HepG2 (cell line): ENCODE data around the gene HDDC3. TPM values are rescaled to one million over a fixed set of nuclear protein-coding genes. Genes with fewer than 3 reads are reported as not detected.

Experiments
- ATAC-seq: fragments of 200-7000 bp; cut with Tn5 transposase; 3 replicates; pipeline ENCODE4 v1.9.1; 2020; ENCODE audit warnings: mild to moderate bottlenecking, moderate library complexity
- BruUV-seq: library from RNA; stranded (reverse); fragments of 400-500 nt; replicated peaks from 2 replicates; lab custom pipeline; 2021; lab: Mats Ljungman, UMichigan
- CTCF ChIA-PET: fragments of 300-600 bp; formaldehyde crosslinking; extraction: SDS; loops from one replicate; lab custom pipeline; 2021; ENCODE audit warnings: low total read pairs, inconsistent platforms, low intra/inter-chr PET ratio; lab: Yijun Ruan, JAX
- POLR2A ChIA-PET: fragments of 350-600 bp; sonication (Branson Sonifier 250); formaldehyde crosslinking; loops from one replicate; lab custom pipeline; 2020; ENCODE audit warnings: antibody characterized with exemption, inconsistent platforms; lab: Yijun Ruan, JAX
- DNase-seq: peaks from one replicate; pipeline ENCODE4 v3.0.0-alpha.2; 2015; ENCODE audit warnings: low spot score
- FAIRE-seq: peaks from 3 replicates; lab custom pipeline; 2011; peaks lifted over from hg19 to GRCh38; lab: Jason Lieb, UNC
- H2AFZ ChIP-seq: one replicate; pipeline ENCODE4 v1.6.1; 2011; ENCODE audit warnings: low read length, inconsistent platforms
- H3K27ac ChIP-seq: fragments of 300-600 bp; 3 replicates; pipeline ENCODE4 v1.8.0; 2011; ENCODE audit warnings: mixed run types, mild to moderate bottlenecking, mixed read lengths, low read length, inconsistent platforms; ENCODE audit not compliant: insufficient read depth; ENCODE audit errors: extremely low read length
- H3K27me3 ChIP-seq, 2 experiments: fragments of 200-600 bp in 1 of 2; 2 replicates in 1 of 2; 3 replicates in 1 of 2; pipeline versions ENCODE4 v1.6.0 to v1.8.0; 2011; ENCODE audit warnings: low read length in 2 of 2, mild to moderate bottlenecking in 2 of 2, moderate library complexity in 2 of 2, inconsistent platforms in 1 of 2; ENCODE audit not compliant: insufficient read depth in 2 of 2, control insufficient read depth in 1 of 2
- H3K36me3 ChIP-seq, 2 experiments: fragments of 200-600 bp in 1 of 2; replicated peaks in 1 of 2; 2 replicates in 1 of 2; 3 replicates in 1 of 2; pipeline versions ENCODE4 v1.5.1 to v1.8.0; 2011; ENCODE audit warnings: low read length in 2 of 2, inconsistent platforms in 1 of 2; ENCODE audit not compliant: insufficient read depth in 2 of 2, control insufficient read depth in 1 of 2
- H3K4me1 ChIP-seq: 2 replicates; pipeline ENCODE4 v1.5.1; 2012; ENCODE audit warnings: low read length, inconsistent platforms; ENCODE audit not compliant: insufficient read depth
- H3K4me2 ChIP-seq: 2 replicates; pipeline ENCODE4 v1.6.0; 2011; ENCODE audit warnings: low read depth, low read length, inconsistent platforms
- H3K4me3 ChIP-seq, 3 experiments: fragments of 200-600 bp in 1 of 3; sonication (generic), shearing (Covaris generic) in 1 of 3; replicated peaks in 1 of 3; 2 replicates each; pipeline ENCODE4 v1.5.1; 2011 to 2016; ENCODE audit warnings: low read length in 3 of 3, inconsistent platforms in 2 of 3, low read depth in 2 of 3, mild to moderate bottlenecking in 2 of 3, control low read depth in 1 of 3, mixed read lengths in 1 of 3; ENCODE audit not compliant: insufficient read depth in 1 of 3
- H3K79me2 ChIP-seq: one replicate; pipeline ENCODE4 v1.6.1; 2011; ENCODE audit warnings: low read length, inconsistent platforms; ENCODE audit not compliant: insufficient read depth
- H3K9ac ChIP-seq: 2 replicates; pipeline ENCODE4 v1.6.0; 2011; ENCODE audit warnings: mild to moderate bottlenecking, low read depth, low read length, inconsistent platforms; ENCODE audit not compliant: insufficient read depth
- H3K9me3 ChIP-seq: 2 replicates; pipeline ENCODE4 v1.5.1; 2012; ENCODE audit warnings: mild to moderate bottlenecking, low read length
- H4K20me1 ChIP-seq: 2 replicates; pipeline ENCODE4 v1.6.0; 2011; ENCODE audit warnings: inconsistent platforms, mild to moderate bottlenecking, low read length, moderate library complexity; ENCODE audit not compliant: insufficient read depth
- CEBPB ChIP-seq: IDR thresholded peaks from 2 replicates; pipeline ENCODE4 v1.6.1; 2011; ENCODE audit warnings: low read depth, low read length, improper control_type of control experiment, borderline replicate concordance
- HNRNPLL ChIP-seq: fragments of 200-400 bp; formaldehyde crosslinking; IDR thresholded peaks from 2 replicates; pipeline ENCODE4 v1.6.1; 2017; ENCODE audit warnings: mild to moderate bottlenecking, low read depth, low read length; ENCODE audit not compliant: poor library complexity, severe bottlenecking
- KDM5A ChIP-seq: fragments of 200-600 bp; sonication (generic); IDR thresholded peaks from 2 replicates; pipeline ENCODE4 v1.7.0; 2018; ENCODE audit warnings: antibody characterized with exemption, mild to moderate bottlenecking, low read length, borderline replicate concordance
- KDM6A ChIP-seq: IDR thresholded peaks from 2 replicates; pipeline ENCODE4 v1.6.1; 2016; ENCODE audit warnings: low read depth
- MIXL1 ChIP-seq: IDR thresholded peaks from 2 replicates; pipeline ENCODE4 v1.6.1; 2016
- NR2C2 ChIP-seq: sonication (generic); formaldehyde crosslinking; IDR thresholded peaks from 2 replicates; pipeline ENCODE4 v1.4.0; 2020; ENCODE audit warnings: missing genetic modification reagents, mild to moderate bottlenecking, moderate library complexity, borderline replicate concordance
- RFXANK ChIP-seq: IDR thresholded peaks from 2 replicates; pipeline ENCODE4 v1.6.1; 2016
- TBL1XR1 ChIP-seq: fragments of 150-350 bp; IDR thresholded peaks from 2 replicates; pipeline ENCODE4 v1.6.1; 2014; ENCODE audit warnings: borderline replicate concordance, low read length; ENCODE audit not compliant: partially characterized antibody
- ZNF205 ChIP-seq: IDR thresholded peaks from 2 replicates; pipeline ENCODE4 v1.6.1; 2018; ENCODE audit warnings: missing biosample characterization, missing genetic modification reagents
- ZNF225 ChIP-seq: sonication (generic); formaldehyde crosslinking; IDR thresholded peaks from 2 replicates; pipeline ENCODE4 v1.4.0; 2020; ENCODE audit warnings: mild to moderate bottlenecking, missing genetic modification reagents
- ZNF335 ChIP-seq: sonication (generic); formaldehyde crosslinking; IDR thresholded peaks from 2 replicates; pipeline ENCODE4 v1.4.0; 2020; ENCODE audit warnings: missing genetic modification reagents
- ZNF432 ChIP-seq: sonication (generic); formaldehyde crosslinking; IDR thresholded peaks from 2 replicates; pipeline ENCODE4 v1.5.0; 2020; ENCODE audit warnings: missing genetic modification reagents, mild to moderate bottlenecking, borderline replicate concordance
- ZNF772 ChIP-seq: sonication (generic); formaldehyde crosslinking; IDR thresholded peaks from 2 replicates; pipeline ENCODE4 v1.5.0; 2020; ENCODE audit warnings: mild to moderate bottlenecking, missing genetic modification reagents
- WGBS: methylation state at CpG from one replicate; pipeline ENCODE4 v1.1.6; 2017; ENCODE audit warnings: low lambda C conversion rate; 5-methylcytosine and 5-hydroxymethylcytosine counted together
- in situ Hi-C: cut with HindIII; loops from 2 replicates; pipeline ENCODE4 v1.10.0; 2017; ENCODE audit warnings: low pct_unique_long_range_greater_than_20kb; ENCODE audit not compliant: extremely low pct_ligation_motif_present
- intact Hi-C: fragments of 100-400 bp; cut with micrococcal nuclease; formaldehyde crosslinking; loops from one replicate; pipeline ENCODE4 v1.10.0; 2022; ENCODE audit not compliant: unreplicated experiment
- polyA plus RNA-seq, 8 experiments: library from polyadenylated mRNA; depleted of rRNA in 3 of 8; stranded (reverse) in 7 of 8; unstranded in 1 of 8; fragments of >200 nt; fragmentation: Illumina TruSeq in 4 of 8; extraction: Trizol in 4 of 8; gene quantifications; 2 replicates each; pipeline versions ENCODE4 v1.2.1 to v1.2.3, GENCODE V29; 2011 to 2016; ENCODE audit warnings: low read depth in 4 of 8, missing spikeins in 1 of 8, mixed read lengths in 1 of 8; ENCODE audit not compliant: insufficient read depth in 1 of 8
- total RNA-seq, 5 experiments: library from RNA; depleted of rRNA; stranded (reverse); fragments of >200 nt; fragmentation: Illumina TruSeq; extraction: Trizol; gene quantifications; 2 replicates each; pipeline ENCODE4 v1.2.3, GENCODE V29; 2016; ENCODE audit warnings: low read depth in 1 of 5
- TF ChIP-seq, protein P1 (sequence below): sonication (generic); formaldehyde crosslinking; conservative IDR thresholded peaks from 2 replicates; pipeline ENCODE4 v1.4.0; 2020; ENCODE audit warnings: missing genetic modification reagents
- TF ChIP-seq, protein P2 (sequence below): sonication (generic); formaldehyde crosslinking; conservative IDR thresholded peaks from 2 replicates; pipeline ENCODE4 v1.4.0; 2020; ENCODE audit warnings: missing genetic modification reagents
- TF ChIP-seq, protein P3 (sequence below): sonication (generic); formaldehyde crosslinking; IDR thresholded peaks from 2 replicates; pipeline ENCODE4 v1.4.0; 2020; ENCODE audit warnings: missing genetic modification reagents
- TF ChIP-seq, protein P4 (sequence below): sonication (generic); formaldehyde crosslinking; IDR thresholded peaks from 2 replicates; pipeline ENCODE4 v1.4.0; 2020; ENCODE audit warnings: missing genetic modification reagents, mild to moderate bottlenecking, borderline replicate concordance

HDDC3 gene
- total and polyA plus RNA-seq, 2 of the 13 experiments (the other 11 are each of a cell fraction or from before 2014, with no cell fraction given) = 18.7 to 28.3 TPM

DNA sequence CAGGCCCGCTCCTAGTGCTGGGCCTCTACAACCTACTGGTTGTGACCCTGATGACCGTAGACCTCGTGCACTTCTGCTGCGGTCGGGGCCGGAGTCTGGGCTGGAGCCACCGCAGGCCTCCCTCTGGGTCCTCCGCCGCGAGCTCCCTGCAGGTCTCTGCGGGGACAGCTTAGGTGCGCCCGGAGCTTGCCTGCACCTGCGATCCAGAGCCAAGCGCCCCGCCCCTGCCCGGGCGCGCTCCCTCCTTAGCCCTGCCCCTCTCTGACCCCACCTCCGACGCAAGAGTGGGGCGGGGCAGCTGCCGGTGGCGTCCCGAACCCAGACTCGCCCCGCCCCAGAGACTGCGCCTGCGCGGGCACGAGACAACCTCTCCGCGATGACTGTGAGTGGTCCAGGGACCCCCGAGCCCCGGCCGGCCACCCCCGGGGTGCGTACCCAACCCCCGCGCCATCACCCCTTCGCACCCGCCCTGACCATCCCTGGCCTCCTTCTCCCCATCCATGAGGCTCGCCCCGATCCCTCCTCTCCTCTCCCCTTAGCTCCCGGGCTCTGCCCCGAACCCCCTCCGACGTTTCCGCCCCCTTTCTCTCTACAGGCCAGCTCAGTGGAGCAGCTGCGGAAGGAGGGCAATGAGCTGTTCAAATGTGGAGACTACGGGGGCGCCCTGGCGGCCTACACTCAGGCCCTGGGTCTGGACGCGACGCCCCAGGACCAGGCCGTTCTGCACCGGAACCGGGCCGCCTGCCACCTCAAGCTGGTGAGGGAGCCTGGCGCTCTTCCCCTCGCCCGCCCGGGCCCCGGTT is 2.8 kb upstream of the HDDC3 start, which contains the start of gene UNC45A:
Gene UNC45A (plus strand): TSS at position 337 of the 803 bp plus-strand sequence. CDS start 40 bp downstream, at position 377.
- no TSS peak for BruUV-seq
- H3K9me3 ChIP-seq = no peaks in the 10 kb centered on the region
- peaks cover 50% of the 10 kb centered on the region for H3K4me1 ChIP-seq
- no peak within 1 kb of the TSS for H2AFZ ChIP-seq
- intact Hi-C loops (loop anchor here (1.0 to 10.0 kb wide), 6 partner anchors 20 to 117 kb away; partner anchors contain the start of genes PRC1 and RCCD1), in situ Hi-C loops (loop anchor here (25.0 kb wide), 1 partner anchor 327 kb away; no protein-coding TSS in a partner anchor)
- peak within 1 kb of the TSS; percentile 45 for H3K27ac ChIP-seq
- FAIRE-seq = no peak
- CTCF ChIA-PET = interaction anchor here (1.2 kb wide), 1 partner anchor 33 kb away, joined by 5 read pairs; the partner anchor contains the start of gene MAN2A2
- no peaks in the 10 kb centered on the region; a peak in 2 of 5 replicates for H3K27me3 ChIP-seq
- 0% methylated on average over 9 of the region's 65 CpGs for WGBS
- H3K9ac ChIP-seq = peak within 1 kb of the TSS; percentile 73
- no peaks in the 10 kb centered on the region for H4K20me1 ChIP-seq
- peak; percentile 76 for ATAC-seq
- POLR2A ChIA-PET = interaction anchor here (0.9 to 2.7 kb wide), 10 partner anchors 9 to 287 kb away, joined by 3 to 23 read pairs (median 4); partner anchors contain the start of genes MAN2A2, PRC1 and RCCD1
- peak; percentile 78 for DNase-seq
- peaks cover 6 to 12% of the 10 kb centered on the region in 2 experiments; a peak in 4 of 5 replicates for H3K36me3 ChIP-seq
- H3K4me2 ChIP-seq = peak within 1 kb of the TSS; percentile 88
- H3K4me3 ChIP-seq = peak within 1 kb of the TSS; percentile 77 to 89 (median 86)
- H3K79me2 ChIP-seq = peaks cover 4% of the 10 kb centered on the region
- TF ChIP-seq MIXL1 (CRISPR knock-in tag) (no peak), ZNF772 (CRISPR knock-in tag) (peak; percentile 17), ZNF225 (CRISPR knock-in tag) (no peak), NR2C2 (no peak), TBL1XR1 (no peak), KDM5A (peak; percentile 49; the same call in 1 of the 2 replicates), ZNF335 (CRISPR knock-in tag) (no peak; the same call in 1 of the 2 replicates), HNRNPLL (peak; percentile 78), ZNF205 (no peak; the same call in 1 of the 2 replicates), KDM6A (CRISPR knock-in tag) (no peak), CEBPB (no peak), ZNF432 (no peak), RFXANK (CRISPR knock-in tag) (no peak)
- TF ChIP-seq, protein P1, sequence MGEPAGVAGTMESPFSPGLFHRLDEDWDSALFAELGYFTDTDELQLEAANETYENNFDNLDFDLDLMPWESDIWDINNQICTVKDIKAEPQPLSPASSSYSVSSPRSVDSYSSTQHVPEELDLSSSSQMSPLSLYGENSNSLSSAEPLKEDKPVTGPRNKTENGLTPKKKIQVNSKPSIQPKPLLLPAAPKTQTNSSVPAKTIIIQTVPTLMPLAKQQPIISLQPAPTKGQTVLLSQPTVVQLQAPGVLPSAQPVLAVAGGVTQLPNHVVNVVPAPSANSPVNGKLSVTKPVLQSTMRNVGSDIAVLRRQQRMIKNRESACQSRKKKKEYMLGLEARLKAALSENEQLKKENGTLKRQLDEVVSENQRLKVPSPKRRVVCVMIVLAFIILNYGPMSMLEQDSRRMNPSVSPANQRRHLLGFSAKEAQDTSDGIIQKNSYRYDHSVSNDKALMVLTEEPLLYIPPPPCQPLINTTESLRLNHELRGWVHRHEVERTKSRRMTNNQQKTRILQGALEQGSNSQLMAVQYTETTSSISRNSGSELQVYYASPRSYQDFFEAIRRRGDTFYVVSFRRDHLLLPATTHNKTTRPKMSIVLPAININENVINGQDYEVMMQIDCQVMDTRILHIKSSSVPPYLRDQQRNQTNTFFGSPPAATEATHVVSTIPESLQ = no peak
- TF ChIP-seq, protein P2, sequence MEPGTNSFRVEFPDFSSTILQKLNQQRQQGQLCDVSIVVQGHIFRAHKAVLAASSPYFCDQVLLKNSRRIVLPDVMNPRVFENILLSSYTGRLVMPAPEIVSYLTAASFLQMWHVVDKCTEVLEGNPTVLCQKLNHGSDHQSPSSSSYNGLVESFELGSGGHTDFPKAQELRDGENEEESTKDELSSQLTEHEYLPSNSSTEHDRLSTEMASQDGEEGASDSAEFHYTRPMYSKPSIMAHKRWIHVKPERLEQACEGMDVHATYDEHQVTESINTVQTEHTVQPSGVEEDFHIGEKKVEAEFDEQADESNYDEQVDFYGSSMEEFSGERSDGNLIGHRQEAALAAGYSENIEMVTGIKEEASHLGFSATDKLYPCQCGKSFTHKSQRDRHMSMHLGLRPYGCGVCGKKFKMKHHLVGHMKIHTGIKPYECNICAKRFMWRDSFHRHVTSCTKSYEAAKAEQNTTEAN (CRISPR knock-in tag) = no peak
- TF ChIP-seq, protein P3, sequence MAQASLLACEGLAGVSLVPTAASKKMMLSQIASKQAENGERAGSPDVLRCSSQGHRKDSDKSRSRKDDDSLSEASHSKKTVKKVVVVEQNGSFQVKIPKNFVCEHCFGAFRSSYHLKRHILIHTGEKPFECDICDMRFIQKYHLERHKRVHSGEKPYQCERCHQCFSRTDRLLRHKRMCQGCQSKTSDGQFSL = no peak
- TF ChIP-seq, protein P4, sequence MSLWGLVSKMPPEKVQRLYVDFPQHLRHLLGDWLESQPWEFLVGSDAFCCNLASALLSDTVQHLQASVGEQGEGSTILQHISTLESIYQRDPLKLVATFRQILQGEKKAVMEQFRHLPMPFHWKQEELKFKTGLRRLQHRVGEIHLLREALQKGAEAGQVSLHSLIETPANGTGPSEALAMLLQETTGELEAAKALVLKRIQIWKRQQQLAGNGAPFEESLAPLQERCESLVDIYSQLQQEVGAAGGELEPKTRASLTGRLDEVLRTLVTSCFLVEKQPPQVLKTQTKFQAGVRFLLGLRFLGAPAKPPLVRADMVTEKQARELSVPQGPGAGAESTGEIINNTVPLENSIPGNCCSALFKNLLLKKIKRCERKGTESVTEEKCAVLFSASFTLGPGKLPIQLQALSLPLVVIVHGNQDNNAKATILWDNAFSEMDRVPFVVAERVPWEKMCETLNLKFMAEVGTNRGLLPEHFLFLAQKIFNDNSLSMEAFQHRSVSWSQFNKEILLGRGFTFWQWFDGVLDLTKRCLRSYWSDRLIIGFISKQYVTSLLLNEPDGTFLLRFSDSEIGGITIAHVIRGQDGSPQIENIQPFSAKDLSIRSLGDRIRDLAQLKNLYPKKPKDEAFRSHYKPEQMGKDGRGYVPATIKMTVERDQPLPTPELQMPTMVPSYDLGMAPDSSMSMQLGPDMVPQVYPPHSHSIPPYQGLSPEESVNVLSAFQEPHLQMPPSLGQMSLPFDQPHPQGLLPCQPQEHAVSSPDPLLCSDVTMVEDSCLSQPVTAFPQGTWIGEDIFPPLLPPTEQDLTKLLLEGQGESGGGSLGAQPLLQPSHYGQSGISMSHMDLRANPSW (CRISPR knock-in tag) = no peak
